Measurements from ENCODE around the gene ADGRD2. TPM values are rescaled to one million over a fixed set of nuclear protein-coding genes. Genes with fewer than 3 reads are reported as not detected.

ADGRD2 gene
- total RNA-seq, 1 experiment from 2014 or later: not detected

DNA sequence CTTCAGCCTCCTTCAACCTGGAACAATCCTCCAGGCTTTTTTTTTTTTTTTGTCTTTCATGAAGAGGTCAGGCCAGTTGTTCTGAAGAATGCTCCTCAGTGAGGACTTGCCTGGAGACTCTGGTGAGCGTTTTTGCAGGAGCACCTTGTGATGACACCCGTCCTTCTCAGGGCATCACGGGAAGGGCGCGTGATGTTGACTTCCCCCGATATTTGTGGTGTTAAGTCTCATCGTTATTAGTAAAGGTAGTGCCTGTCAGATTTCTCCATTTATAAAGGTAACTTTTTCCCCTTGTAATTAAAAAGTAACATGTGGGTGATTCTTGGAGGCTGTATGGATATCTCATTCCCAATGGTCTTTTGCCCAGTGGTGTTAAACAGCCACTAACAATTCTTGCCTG lies 23.9 kb upstream of the ADGRD2 start:
- intact Hi-C loops (cut with micrococcal nuclease): no loop called here
- H3K4me2 ChIP-seq (ENCODE audit: low read length): no peak overlapping the region
- ATAC-seq: no peak

DNA sequence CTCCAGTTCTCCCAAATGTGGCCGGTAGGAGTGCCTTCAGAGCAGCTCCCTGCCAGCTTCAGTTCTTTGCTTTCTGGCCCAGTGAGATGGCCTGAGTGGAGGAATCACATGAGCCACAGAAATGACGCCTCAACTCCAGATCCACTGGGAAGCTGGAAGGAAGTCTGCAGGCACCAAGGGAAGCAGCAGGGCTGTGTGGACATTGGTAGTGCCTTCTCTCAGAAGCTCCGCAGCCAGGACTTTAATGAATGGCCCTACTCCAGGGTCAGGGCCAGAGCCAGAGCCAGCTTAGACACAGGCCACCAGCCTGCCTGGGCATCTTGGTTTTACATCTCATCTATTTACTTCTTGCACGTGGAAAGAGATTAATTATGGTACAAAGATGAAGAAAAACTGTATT lies 23.0 kb upstream of the ADGRD2 start:
- no peak for TF ChIP-seq SIN3A (IDR thresholded peaks at IDR 0.05; ENCODE audit: low read depth)
- TF ChIP-seq ZNF274 (IDR thresholded peaks at IDR 0.05; ENCODE audit: low read depth, low read length): no peak
- TF ChIP-seq, protein P1, sequence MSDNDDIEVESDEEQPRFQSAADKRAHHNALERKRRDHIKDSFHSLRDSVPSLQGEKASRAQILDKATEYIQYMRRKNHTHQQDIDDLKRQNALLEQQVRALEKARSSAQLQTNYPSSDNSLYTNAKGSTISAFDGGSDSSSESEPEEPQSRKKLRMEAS (IDR thresholded peaks at IDR 0.05): no peak
- no peak for TF ChIP-seq CBX3 (IDR thresholded peaks at IDR 0.05; ENCODE audit: low read depth)
- no peak for TF ChIP-seq EZH2phosphoT487 (IDR thresholded peaks at IDR 0.05; ENCODE audit: borderline replicate concordance)
- no peak for TF ChIP-seq JUND (IDR thresholded peaks at IDR 0.05)
- no peak for TF ChIP-seq SRF (IDR thresholded peaks at IDR 0.05; ENCODE audit: low read depth)
- TF ChIP-seq YY1 (IDR thresholded peaks at IDR 0.05; ENCODE audit: extremely low read depth, insufficient replicate concordance, low read depth, low read length): no peak
- no TSS peak for BruUV-seq (replicated peaks)
- Histone ChIP-seq H3K4me3 (replicated peaks in 1 of 2; ENCODE audit: low read depth in 1 of 2, low read length in 2 of 2) (no peak overlapping the region), H3K9me2 (ENCODE audit: insufficient read depth) (no peaks in the 10 kb centered on the region), H3K9me3 (ENCODE audit: control insufficient read depth in 1 of 2, insufficient read depth in 1 of 2, low read depth in 1 of 2, low read length in 2 of 2) (no peaks in the 10 kb centered on the region), H3K27ac (ENCODE audit: low read depth, low read length) (no peak overlapping the region), H2AFZ (ENCODE audit: low read depth, low read length, poor library complexity, severe bottlenecking) (no peak overlapping the region), H4K20me1 (ENCODE audit: insufficient read depth) (no peaks in the 10 kb centered on the region), H3K79me2 (ENCODE audit: insufficient read depth, low read length) (no peaks in the 10 kb centered on the region), H3K36me3 (ENCODE audit: control insufficient read depth in 1 of 2, insufficient read depth in 2 of 2, low read length in 2 of 2) (no peaks in the 10 kb centered on the region), H3K9ac (ENCODE audit: low read length) (no peak overlapping the region), H3K27me3 (ENCODE audit: insufficient read depth, low read length) (no peaks in the 10 kb centered on the region; the same call in 1 of the 2 replicates), H3K4me2 (ENCODE audit: low read length) (no peak overlapping the region), H3K4me1 (ENCODE audit: control insufficient read depth in 1 of 2, insufficient read depth in 2 of 2, low read length in 2 of 2) (no peaks in the 10 kb centered on the region)
- ATAC-seq: no peak
- ChIA-PET RAD21 (ENCODE audit: low non-redundant PET in 1 of 2, low total read pairs in 2 of 2, uncharacterized antibody in 2 of 2, unreplicated experiment in 2 of 2) (no interaction called here), POLR2A (no interaction called here), CTCF (interaction anchor here (1.1 kb wide), 1 partner anchor 12 kb away, joined by 3 read pairs; the partner anchor contains the start of gene PSMB7)
- intact Hi-C loops (cut with micrococcal nuclease): no loop called here
- DNase-seq (ENCODE audit: low read depth, low spot score): no peak

More for the DNA sequence above, 23.9 kb upstream of the ADGRD2 start:
- Histone ChIP-seq H3K36me3 (ENCODE audit: control insufficient read depth in 1 of 2, insufficient read depth in 2 of 2, low read length in 2 of 2) (no peaks in the 10 kb centered on the region), H3K4me1 (ENCODE audit: control insufficient read depth in 1 of 2, insufficient read depth in 2 of 2, low read length in 2 of 2) (no peaks in the 10 kb centered on the region), H3K9ac (ENCODE audit: low read length) (no peak overlapping the region), H3K79me2 (ENCODE audit: insufficient read depth, low read length) (no peaks in the 10 kb centered on the region), H3K4me3 (replicated peaks in 1 of 2; ENCODE audit: low read depth in 1 of 2, low read length in 2 of 2) (no peak overlapping the region), H4K20me1 (ENCODE audit: insufficient read depth) (no peaks in the 10 kb centered on the region), H3K9me3 (ENCODE audit: control insufficient read depth in 1 of 2, insufficient read depth in 1 of 2, low read depth in 1 of 2, low read length in 2 of 2) (no peaks in the 10 kb centered on the region), H3K27ac (ENCODE audit: low read depth, low read length) (no peak overlapping the region), H2AFZ (ENCODE audit: low read depth, low read length, poor library complexity, severe bottlenecking) (no peak overlapping the region), H3K27me3 (ENCODE audit: insufficient read depth, low read length) (no peaks in the 10 kb centered on the region; the same call in 1 of the 2 replicates), H3K9me2 (ENCODE audit: insufficient read depth) (no peaks in the 10 kb centered on the region)
- ChIA-PET RAD21 (ENCODE audit: low non-redundant PET in 1 of 2, low total read pairs in 2 of 2, uncharacterized antibody in 2 of 2, unreplicated experiment in 2 of 2) (no interaction called here), POLR2A (no interaction called here), CTCF (interaction anchor here (1.1 kb wide), 1 partner anchor 11 kb away, joined by 3 read pairs; the partner anchor contains the start of gene PSMB7)
- DNase-seq (ENCODE audit: low read depth, low spot score): no peak
- TF ChIP-seq ELF1 (IDR thresholded peaks at IDR 0.05; ENCODE audit: borderline replicate concordance, low read depth) (no peak), SIN3A (IDR thresholded peaks at IDR 0.05; ENCODE audit: low read depth) (no peak)
- TF ChIP-seq, protein P1 (IDR thresholded peaks at IDR 0.05): no peak
- BruUV-seq (replicated peaks): no TSS peak

All from HCT116 (cell line).